H1 (cell line): ENCODE results near the gene ADAM12.

ENCODE experiments used
- BACH1 ChIP-seq: IDR thresholded peaks from 2 replicates; pipeline ENCODE4 v1.6.1; 2012; ENCODE audit warnings: low read length, improper control_type of control experiment
- CEBPB ChIP-seq: IDR thresholded peaks from 2 replicates; pipeline ENCODE4 v1.6.1; 2012; ENCODE audit warnings: low read depth, low read length
- HDAC6 ChIP-seq: IDR thresholded peaks from one replicate; pipeline ENCODE4 v1.7.1; 2012; ENCODE audit warnings: low read depth, mild to moderate bottlenecking, inconsistent platforms, low read length, moderate library complexity
- JUN ChIP-seq: IDR thresholded peaks from 2 replicates; pipeline ENCODE4 v1.6.1; 2011; ENCODE audit warnings: low read depth, mild to moderate bottlenecking, improper control_type of control experiment, low read length
- RAD21 ChIP-seq, 2 experiments: IDR thresholded peaks in 1 of 2; conservative IDR thresholded peaks in 1 of 2; 2 replicates each; pipeline ENCODE4 v1.6.1; 2011; ENCODE audit warnings: low read depth in 2 of 2, low read length in 2 of 2, improper control_type of control experiment in 1 of 2, inconsistent platforms in 1 of 2, mild to moderate bottlenecking in 1 of 2, moderate library complexity in 1 of 2
- SUZ12 ChIP-seq: fragments of 200-600 bp; sonication (generic); IDR thresholded peaks from 2 replicates; pipeline ENCODE4 v1.6.1; 2012; ENCODE audit warnings: mild to moderate bottlenecking, inconsistent platforms, low read length, moderate library complexity, mixed read lengths
- TF ChIP-seq, protein P1 (sequence below), 3 experiments: IDR thresholded peaks; 1 replicate in 2 of 3; 2 replicates in 1 of 3; pipeline versions ENCODE4 v1.5.1 to v1.6.1; 2011; ENCODE audit warnings: low read length in 3 of 3, mild to moderate bottlenecking in 3 of 3, inconsistent platforms in 2 of 3, low read depth in 1 of 3, moderate library complexity in 1 of 3; ENCODE audit not compliant: insufficient read depth in 1 of 3; ENCODE audit errors: control extremely low read depth in 1 of 3

- TF ChIP-seq SUZ12 (no peak), RAD21 (IDR thresholded peaks at IDR 0.05 in 1 of 2, conservative IDR thresholded peaks at IDR 0.05 in 1 of 2; ENCODE audit: low read depth in 2 of 2, low read length in 2 of 2) (no peak), BACH1 (no peak), CEBPB (no peak), JUN (no peak), HDAC6 (no peak)
- TF ChIP-seq, protein P1, sequence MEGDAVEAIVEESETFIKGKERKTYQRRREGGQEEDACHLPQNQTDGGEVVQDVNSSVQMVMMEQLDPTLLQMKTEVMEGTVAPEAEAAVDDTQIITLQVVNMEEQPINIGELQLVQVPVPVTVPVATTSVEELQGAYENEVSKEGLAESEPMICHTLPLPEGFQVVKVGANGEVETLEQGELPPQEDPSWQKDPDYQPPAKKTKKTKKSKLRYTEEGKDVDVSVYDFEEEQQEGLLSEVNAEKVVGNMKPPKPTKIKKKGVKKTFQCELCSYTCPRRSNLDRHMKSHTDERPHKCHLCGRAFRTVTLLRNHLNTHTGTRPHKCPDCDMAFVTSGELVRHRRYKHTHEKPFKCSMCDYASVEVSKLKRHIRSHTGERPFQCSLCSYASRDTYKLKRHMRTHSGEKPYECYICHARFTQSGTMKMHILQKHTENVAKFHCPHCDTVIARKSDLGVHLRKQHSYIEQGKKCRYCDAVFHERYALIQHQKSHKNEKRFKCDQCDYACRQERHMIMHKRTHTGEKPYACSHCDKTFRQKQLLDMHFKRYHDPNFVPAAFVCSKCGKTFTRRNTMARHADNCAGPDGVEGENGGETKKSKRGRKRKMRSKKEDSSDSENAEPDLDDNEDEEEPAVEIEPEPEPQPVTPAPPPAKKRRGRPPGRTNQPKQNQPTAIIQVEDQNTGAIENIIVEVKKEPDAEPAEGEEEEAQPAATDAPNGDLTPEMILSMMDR (IDR thresholded peaks at IDR 0.05; ENCODE audit: control extremely low read depth in 1 of 3, insufficient read depth in 1 of 3, low read depth in 1 of 3, low read length in 3 of 3): no peak
Observed at GRCh38 chr10:126243971-126244370, 144.3 kb downstream of the ADAM12 start.
